Breast epithelium (tissue), 3 donors: ENCODE data around the gene CBFA2T3.

Experiments used
- CTCF ChIP-seq, 3 donors: fragments of 450-650 bp; IDR thresholded peaks; one replicate each; pipeline ENCODE4 v1.5.1; 2016 to 2017; ENCODE audit warnings: antibody characterized with exemption in 3 of 3, mild to moderate bottlenecking in 3 of 3, moderate library complexity in 3 of 3
- POLR2AphosphoS5 ChIP-seq, 3 donors: sonication (generic); formaldehyde crosslinking; IDR thresholded peaks; one replicate each; pipeline ENCODE4 v1.6.1; 2017; ENCODE audit warnings: antibody characterized with exemption in 3 of 3

- TF ChIP-seq CTCF (IDR thresholded peaks at IDR 0.05): no peak
- no peak for TF ChIP-seq POLR2AphosphoS5 (IDR thresholded peaks at IDR 0.05)
These were observed 93.7 kb downstream of the CBFA2T3 start for GRCh38 chr16:88883117-88883895.
